Measurements from ENCODE around the gene ANAPC2. TPM values are rescaled to one million over a fixed set of nuclear protein-coding genes. Genes with fewer than 3 reads are reported as not detected.

Gene ANAPC2
- total RNA-seq, 1 experiment from 2014 or later: 23.5 TPM

DNA sequence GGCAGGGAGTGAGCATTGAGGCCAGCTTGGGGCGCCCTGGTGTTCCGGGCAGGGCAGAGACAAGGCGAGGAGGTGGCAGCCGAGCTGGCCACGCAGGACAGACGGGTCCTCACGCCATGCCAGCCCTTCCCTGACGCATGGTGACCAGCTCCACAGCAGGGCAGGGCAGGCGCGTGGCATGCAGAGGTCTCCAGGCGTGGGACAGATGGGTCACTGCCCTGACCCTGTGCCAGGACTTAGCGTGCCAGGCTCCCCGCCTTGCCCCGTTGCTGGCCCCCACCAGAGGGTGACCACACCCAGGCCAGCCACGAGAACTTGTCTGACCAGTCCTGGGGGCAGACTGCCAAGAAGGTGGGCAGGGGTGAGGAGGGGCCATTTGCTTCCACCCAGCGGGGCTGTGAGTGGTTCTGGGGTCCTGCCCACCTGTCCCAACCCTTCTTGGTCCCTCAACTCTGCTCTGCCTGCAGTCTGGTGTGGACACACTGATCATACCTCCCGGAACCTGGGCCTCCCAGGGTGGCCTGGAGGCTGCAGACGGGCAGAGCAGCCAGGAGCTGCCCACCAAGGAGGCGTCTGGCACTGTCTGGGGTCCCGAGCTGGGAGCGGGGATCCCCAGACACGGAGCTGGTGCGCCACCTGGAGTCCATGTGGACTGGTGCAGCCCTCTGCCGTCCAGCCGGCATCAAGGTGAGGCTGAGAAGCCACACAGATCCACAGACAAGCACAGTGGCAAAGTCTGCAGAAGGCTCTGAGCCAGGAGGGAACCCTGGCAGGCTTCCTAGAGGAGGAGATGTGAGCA, 38.9 kb upstream of the ANAPC2 start, which contains the start of gene RNF224:
Gene RNF224, plus strand, starts transcription at position 449 of the 799 bp plus-strand sequence. CDS start 834 bp downstream, outside the sequence.
- peak; percentile 90 for DNase-seq (ENCODE audit: low read depth)

DNA sequence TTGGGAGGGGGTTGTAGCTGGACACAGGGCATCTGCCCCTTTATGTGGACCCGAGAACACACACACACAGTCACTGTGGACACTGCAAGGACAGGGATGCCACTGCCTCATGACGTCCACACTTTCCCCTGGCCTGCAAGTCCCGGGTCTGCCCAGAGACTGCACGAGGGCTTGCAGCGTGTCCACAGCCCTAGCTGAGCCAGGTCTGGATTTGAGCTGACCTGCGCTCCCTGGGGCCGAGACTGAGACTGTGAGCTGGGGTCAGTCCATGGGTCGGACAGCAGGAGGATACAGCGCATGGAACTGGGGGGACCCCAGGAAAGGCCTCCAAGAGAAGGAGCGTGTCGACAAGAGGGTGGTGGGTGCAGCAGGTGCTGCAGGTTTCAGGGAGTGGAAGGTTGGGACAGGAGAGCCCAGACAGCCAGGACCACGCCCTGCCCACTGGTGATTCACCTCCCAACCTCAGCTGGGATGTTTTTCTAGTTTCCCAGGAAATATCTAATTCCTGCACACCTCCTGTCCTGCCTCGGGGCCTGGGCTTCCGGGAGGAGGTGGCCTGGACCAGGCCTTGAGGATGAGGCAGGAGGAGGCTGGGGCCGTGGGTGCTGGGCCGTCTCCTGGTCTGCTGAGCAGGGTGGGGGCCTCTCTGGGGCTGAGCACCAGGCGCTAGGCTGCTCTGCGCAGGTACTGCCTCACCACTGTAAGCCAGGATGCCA, 38.1 kb upstream of the ANAPC2 start:
- peak; percentile 67 for DNase-seq (ENCODE audit: low read depth)

DNA sequence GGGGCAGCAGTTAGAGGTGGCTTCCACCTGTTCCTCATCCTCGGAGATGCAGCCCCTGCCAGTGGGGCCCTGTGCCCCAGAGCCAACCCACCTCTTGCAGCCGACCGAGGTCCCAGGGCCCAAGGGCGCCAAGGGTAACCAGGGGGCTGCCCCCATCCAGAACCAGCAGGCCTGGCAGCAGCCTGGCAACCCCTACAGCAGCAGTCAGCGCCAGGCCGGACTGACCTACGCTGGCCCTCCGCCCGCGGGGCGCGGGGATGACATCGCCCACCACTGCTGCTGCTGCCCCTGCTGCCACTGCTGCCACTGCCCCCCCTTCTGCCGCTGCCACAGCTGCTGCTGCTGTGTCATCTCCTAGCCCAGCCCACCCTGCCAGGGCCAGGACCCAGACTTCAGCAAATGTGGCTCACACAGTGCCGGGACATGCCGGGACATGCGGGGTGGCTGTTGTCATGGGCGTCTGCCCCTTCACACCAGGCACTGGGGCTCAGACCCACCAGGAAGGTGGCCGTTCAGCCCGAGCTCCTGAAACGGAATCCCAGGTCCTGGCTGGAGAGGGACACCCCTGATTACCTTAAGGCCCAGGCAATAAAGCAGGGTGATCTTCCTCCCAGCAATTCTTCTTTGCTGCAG, 37.5 kb upstream of the ANAPC2 start:
- no peak for DNase-seq (ENCODE audit: low read depth)

DNA sequence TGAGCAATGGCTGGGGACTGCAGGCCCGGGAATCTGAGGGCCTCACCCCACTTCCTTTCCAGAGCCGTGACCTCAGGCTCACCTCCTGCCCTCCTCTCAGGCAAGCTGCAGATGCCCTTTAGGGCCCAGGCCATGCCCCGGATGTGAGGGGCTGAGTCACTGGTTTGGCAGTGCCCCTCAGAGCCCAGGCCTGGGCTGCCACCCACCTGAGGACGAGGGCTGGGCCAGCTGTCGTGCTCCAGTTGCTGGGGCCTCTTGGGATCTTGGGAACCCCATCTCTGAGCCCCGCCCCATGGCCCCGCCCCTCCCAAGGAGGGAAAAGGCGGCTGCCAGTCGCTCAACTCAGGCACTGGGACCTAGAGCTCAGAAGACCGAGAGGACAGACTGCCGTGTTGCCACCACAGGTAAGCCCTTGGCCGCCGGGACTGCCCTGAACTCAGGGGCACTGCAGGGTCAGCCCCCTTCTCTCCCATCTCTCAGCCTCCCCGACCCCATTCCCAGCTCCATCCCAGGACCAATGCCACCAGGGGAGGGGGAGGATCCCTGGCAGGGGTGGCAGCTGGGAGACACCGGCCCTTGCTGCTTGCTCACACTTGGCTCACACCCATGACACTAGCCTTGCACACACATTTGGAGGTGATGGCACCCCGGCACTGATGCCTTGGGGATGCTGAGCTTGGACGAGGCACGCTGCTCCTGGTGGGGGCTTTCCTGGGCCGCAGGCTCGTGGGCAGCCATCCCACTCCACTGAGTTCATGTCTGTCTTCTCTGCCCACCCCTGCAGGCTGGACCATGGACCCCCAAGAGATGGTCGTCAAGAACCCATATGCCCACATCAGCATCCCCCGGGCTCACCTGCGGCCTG, 36.7 kb upstream of the ANAPC2 start, which contains the start of gene CYSRT1:
Gene CYSRT1, plus strand, starts transcription at position 345 of the 865 bp plus-strand sequence. Its CDS starts 448 bp downstream, at position 793.
- no peak for DNase-seq (ENCODE audit: low read depth)

DNA sequence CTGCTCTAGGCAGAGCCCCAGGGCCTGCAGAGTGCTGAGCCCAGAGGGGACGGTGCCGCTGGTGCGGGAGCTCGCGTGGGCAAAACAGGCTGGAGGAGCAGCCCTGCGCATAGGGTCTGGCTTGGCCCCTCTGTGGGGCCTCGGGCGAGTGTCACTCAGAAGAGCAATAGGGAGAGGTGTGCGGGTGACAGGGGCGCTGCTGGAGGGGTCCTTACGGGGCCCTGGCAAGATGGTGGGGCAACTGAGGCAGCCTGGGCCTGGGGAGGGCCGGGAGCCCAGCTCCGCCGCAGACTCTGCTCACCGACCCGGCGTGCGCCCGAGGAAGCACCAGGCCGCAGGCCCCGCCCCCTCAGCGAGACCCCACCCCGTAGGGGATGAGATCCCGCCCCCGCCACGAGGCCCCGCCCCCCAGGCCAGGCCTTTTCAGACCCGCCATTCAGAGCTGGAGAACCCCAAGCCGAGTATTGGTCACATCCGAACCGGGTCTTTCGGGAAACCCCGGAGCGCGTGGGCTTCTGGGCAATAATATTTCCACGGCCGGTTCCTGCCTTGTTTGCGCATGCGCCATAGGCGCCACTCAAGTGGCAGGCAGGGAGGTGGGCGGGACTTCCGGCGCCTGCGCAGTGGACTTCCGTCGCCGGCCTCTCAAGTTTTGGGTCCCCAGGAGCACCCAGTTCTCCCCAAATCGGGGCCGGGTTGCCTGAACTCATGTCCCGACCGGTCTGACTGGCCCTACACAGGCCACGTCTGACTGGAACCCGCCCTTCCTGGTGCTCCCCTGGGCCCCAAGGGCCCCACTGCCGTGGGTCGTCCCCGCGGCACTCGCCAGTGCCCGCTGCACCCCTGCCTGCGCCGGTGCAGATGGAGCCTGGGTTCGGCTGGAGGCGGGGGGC, 35.0 kb upstream of the ANAPC2 start:
- peak; percentile 99 for DNase-seq (ENCODE audit: low read depth)

DNA sequence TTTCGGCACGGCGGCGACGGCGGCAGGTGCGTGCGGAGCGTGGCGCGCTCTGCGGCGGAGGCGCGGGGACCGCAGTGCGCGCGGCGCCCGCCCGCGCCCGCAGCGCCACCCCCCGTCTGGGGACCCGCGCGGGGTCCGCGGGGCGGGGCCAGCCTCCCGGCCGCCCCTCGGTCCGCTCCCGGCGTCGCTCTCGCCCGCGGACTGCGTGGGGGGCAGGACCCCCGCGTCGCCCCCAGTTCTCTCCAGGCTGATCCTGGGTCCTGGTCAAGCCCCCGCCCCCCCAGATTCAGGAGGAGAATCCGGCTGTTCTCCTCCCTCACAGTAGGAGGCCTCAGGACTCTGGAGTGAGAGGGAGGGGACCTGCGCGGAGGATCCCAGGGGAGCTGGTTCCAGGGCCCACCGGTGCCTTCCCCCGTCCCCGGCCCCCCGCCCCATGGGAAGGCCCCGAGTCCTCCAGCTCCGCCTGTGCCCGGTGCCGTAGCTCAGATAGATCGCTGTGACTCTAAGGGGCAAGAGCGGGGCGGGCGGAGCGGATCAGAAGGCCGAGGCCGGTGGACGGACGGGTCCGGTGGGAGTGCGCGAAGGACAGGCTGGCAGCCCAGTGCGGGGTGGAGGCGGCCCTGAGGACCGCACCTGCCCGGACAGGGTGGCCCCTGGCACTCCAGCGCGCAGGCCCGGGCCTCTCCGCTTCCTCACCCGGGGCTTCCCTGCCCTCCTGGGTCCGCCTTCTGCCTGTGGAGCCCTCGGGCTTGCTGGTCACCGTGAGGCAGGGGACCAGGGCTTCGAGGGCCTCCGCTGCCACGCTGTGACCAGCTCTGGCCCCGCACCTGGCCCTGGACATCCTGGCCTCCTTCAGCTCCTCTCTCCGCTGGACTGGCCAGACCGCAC, 34.1 kb upstream of the ANAPC2 start, which contains the start of gene RNF208:
Gene RNF208, minus strand, starts transcription at position 51 of the 888 bp plus-strand sequence. CDS start 1,028 bp downstream, outside the sequence.
- DNase-seq (ENCODE audit: low read depth): no peak

DNA sequence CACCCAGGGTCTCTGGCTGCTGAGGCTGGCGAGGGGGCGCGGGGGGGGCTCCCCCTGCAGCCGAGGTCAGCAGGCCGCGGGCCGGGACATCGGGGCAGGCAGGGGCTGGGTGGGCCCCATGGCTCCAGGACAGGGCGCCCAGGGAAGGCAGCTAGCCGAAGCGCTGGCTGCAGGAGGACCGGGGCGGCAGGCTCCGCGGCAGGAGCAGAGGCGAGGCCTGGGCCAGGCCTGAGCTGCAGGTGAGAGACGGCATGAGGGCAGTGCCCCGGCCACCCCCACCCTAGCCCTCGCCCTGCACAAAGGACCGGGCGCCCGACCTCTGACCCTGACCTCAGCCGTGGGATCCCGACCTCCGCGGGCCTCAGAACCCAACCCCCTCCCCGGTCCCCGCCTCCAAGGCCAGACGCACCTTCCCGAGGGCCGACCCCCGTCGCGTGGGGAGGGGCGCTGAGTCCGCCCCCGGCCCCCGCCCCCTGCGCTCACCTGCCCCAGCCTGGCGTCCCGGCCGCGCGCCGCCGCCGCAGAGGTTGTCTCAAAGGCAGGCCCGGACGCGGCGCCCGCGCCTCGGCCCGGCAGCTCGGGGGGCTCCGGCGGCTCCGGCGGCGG, 33.2 kb upstream of the ANAPC2 start:
- no peak for DNase-seq (ENCODE audit: low read depth)

DNA sequence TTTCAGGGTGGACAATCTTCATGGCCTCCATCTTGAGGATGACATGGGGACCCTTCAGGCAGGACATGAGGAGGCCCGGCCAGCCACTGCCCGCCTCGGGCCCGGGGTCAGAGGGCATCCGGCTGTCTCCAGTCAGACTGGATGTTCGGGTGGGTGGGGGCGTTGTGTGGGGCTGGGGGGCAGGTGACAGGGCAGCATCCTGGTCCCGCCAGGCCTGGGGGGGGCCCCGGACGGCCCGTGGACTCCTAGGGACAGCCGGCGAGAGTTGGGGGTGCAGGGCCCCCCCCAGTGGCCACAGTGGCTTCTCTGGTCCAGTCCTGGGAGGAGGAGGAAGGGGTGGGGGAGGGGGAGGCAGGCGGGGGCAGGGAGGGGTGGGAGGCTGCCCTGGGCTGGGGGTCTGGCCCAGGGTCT, 32.7 kb upstream of the ANAPC2 start:
- no peak for DNase-seq (ENCODE audit: low read depth)

DNA sequence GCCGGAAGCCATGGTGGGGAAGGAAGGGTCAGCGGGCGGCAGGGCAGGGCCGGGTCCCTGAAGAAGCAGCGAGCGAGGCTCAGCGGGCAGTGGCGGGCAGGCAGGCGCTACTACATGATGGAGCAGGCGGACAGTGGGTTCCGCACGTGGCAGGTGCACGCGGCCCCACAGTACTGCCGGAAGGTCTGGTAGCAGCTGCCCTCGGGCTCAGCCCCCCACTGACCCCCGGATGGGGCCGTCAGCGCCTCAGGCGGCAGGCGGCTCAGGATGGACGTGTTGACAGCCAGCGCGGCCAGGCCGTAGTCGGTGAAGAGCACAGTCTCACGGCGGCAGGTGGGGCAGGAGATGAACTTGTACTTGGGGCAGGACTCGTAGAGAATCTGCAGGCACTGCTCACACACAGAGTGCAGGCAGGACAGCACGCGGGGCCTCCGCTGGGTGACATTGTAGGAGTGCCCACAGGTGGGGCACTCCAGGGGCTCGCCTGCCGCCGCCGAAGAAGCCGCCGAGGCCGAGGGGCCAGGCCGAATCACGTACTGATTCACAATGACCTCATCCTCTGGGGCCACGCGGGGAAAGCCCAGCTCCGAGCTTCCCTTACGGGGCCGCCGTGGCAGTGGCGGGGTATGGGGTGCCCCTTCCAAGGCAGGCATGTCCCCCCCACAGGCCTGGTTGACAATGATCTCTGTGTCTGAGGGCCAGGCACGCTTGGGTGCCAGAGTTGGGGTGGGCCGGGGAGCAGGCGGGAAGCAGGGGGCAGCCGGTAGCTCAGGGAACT, 32.1 kb upstream of the ANAPC2 start:
- no peak for DNase-seq (ENCODE audit: low read depth)

DNA sequence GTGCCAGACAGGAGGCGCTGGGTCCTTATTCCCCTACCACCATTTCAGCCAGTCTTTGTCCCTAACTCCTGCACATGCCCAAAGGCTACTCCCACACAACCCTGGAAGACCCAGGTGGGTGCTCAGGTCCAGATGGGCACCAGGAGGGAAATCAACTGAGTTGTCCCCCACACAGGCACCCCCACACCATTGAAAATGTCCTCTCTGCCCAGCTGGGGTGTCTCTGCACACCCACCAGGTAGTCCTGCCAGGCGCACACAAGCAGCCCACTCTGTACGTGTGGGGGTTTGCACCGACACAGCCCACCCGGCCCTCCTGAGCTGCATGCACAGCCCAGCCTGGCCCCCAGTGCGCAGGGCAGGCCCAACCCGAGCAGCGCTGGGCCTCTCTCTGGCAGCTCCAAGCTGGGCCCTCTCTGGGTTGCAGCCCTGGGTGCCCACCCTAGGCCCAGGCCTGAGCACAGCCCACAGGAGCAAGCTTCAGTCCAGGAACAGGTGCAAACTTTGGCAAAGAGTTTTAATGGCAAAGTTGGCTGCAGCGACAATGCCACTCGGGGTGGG, 31.5 kb upstream of the ANAPC2 start:
- DNase-seq (ENCODE audit: low read depth): no peak

DNA sequence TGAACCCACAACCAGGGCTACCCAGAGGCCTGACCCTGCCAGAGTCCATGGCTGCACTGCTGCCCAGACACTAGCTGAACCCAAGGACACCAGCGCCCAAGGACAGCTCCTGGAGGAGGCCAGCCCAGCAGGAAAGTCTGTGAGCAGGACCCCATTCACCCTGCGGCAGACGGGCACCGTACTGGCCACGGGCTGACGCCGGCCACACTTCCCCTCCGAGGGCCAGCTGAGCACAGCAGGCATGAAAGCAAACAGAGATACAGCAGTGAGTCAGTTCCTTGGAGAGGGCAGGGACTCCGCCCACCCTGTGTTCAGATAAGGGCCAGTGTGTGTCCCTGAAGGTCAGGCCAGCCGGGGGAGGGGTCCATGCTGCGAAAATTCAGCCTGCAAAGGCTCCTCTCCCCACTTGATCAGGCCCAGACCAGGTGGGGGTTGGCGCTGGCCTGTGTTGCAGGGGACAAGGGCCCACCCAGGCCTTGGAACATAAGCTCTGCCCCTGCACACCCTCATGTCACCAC, 30.5 kb upstream of the ANAPC2 start:
- DNase-seq (ENCODE audit: low read depth): peak; percentile 87

DNA sequence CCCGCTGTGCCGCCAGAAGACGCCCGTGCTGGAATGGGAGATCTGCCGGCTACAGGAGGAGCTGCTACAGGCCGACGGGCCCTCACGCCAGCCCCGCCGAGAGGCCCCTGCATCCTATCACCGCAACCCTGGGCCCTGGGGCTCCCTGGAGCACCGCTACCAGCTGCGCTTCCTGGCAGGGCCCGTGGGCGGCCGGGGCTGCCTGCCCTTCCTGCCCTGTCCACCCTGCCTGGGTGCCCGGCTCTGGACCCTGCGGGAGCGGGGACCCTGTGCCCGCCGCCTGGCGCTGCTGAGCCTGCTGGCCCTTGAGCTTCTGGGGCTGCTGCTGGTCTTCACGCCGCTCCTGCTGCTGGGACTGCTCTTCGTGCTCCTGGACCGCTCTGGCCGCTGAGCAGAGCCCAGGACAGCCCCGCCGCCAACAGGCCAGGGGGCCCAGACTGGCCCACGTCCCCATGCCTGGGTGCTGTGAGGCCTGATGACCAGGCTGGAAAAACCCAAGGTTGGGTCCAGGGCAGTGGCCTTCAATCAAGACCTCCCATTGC, 29.9 kb upstream of the ANAPC2 start:
- no peak for DNase-seq (ENCODE audit: low read depth)

DNA sequence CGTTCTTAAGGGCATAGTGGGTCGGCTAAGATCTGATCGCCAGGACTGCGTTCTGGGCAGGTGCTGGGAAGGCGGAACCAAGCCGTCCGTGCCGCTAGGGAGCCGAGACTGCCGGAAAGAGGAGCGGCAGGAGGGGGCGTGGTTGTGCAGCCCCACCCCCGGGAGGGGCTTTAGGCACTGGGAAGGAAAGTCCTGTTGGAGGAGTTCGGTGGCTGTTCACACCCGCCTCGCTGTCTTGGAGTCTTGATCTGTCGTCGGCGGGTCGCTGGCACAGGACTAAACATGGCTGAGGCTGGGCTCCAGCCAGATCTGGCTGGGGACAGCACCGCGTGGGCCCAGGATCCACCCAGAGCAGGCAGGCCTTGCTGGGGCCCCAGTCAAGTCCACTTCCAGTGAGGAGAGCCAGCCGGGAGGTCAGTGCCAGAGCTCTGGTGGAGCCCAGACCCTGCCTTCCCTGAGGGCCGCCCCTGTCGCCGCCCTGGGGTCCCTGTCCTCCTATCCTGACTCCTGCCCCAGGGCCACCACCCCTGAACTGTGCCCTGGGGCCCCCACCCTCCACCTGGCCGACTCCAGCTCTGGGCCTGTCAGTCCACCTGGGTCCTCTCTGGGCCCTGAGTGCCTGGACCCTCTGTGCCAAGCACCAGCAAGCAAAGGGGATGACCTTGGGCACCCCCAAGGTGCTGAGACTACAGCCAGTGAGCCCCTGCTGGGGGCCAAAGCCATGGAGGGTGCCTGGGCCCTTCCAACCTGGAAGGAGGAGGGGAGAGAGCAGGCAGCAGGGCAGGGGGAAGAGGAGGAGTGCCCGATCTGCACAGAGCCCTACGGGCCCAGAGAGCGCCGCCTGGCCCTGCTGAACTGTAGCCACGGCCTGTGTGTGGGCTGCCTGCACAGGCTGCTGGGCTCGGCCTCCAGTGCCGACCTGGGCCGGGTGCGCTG, 29.2 kb upstream of the ANAPC2 start:
- DNase-seq (ENCODE audit: low read depth): no peak

DNA sequence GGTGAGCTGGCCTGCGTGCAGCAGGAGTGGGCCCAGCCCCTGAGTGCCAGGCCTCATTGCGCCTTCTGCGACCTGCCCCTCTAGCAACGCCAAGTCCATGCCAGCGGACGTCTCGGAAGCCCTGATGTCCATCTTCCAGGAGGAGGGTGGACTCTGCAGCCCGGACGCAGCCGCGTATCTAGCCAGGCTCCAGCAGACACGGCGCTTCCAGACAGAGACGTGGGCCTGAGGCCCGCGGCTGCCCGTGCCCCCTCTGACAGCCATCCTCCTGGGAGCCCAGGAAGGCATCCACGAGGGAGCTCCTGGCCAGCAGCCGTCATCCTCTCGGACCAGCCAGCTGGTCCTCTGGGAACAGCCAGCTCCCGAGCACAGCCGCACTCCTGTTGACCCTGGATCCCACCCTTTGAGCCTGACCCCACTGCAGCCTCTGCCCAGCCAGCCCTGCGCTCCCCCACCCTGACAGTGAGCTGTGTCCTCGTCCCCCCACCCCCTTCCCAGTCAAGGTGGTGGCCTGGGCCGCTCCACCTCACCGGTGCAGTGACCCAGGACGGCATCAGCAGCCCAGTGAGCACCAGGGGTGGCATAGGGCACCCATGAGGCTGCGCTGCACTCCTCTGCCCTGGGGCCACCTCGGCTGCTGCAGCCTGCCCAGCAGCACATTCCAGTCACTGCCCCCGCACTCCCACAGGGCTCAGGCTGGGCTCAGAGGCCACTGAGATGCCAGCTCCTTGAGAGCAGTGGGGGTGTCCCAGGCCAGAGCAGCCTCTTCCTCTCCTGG, 28.0 kb upstream of the ANAPC2 start:
- no peak for DNase-seq (ENCODE audit: low read depth)
